Tibial nerve (tissue), 4 donors: ENCODE data around the gene PRPH.

Experiments
- EP300 ChIP-seq, 2 donors: sonication (generic); formaldehyde crosslinking; IDR thresholded peaks; one replicate each; pipeline ENCODE4 v1.6.1; 2017; ENCODE audit warnings: antibody characterized with exemption in 2 of 2, mild to moderate bottlenecking in 1 of 2
- TF ChIP-seq, protein P1 (sequence below), 5 experiments: fragments of 200-600 bp in 3 of 5; fragments of 450-650 bp in 2 of 5; sonication (generic) in 3 of 5; IDR thresholded peaks; one replicate each; pipeline ENCODE4 v1.5.1; 2016 to 2019; ENCODE audit warnings: antibody characterized with exemption in 5 of 5, mild to moderate bottlenecking in 3 of 5, moderate library complexity in 2 of 5

GRCh38 chr12:49304161-49304560 lies 9.2 kb downstream of the PRPH start:
- TF ChIP-seq, protein P1, sequence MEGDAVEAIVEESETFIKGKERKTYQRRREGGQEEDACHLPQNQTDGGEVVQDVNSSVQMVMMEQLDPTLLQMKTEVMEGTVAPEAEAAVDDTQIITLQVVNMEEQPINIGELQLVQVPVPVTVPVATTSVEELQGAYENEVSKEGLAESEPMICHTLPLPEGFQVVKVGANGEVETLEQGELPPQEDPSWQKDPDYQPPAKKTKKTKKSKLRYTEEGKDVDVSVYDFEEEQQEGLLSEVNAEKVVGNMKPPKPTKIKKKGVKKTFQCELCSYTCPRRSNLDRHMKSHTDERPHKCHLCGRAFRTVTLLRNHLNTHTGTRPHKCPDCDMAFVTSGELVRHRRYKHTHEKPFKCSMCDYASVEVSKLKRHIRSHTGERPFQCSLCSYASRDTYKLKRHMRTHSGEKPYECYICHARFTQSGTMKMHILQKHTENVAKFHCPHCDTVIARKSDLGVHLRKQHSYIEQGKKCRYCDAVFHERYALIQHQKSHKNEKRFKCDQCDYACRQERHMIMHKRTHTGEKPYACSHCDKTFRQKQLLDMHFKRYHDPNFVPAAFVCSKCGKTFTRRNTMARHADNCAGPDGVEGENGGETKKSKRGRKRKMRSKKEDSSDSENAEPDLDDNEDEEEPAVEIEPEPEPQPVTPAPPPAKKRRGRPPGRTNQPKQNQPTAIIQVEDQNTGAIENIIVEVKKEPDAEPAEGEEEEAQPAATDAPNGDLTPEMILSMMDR (IDR thresholded peaks at IDR 0.05), result no peak
- TF ChIP-seq EP300 (IDR thresholded peaks at IDR 0.05), result no peak
